ENCODE data around the gene COQ5. TPM values are rescaled to one million over a fixed set of nuclear protein-coding genes. Genes with fewer than 3 reads are reported as not detected.

The COQ5 gene
- total RNA-seq, 3 donors from 2014 or later, result 26.2 to 33.0 (median 26.5) TPM

GRCh38 chr12:120496413-120497340 lies 32.3 kb downstream of the COQ5 start:
- Histone ChIP-seq H3K4me1 (peaks cover 0 to 3% of the 10 kb centered on the region in 2 donors), H3K36me3 (no peaks in the 10 kb centered on the region), H3K27me3 (no peaks in the 10 kb centered on the region), H3K4me3 (peak overlapping the region; percentile 67 to 98 (median 77)), H3K9me3 (no peaks in the 10 kb centered on the region), H3K27ac (peak overlapping the region; percentile 87 to 92)
- intact Hi-C loops (cut with DNase I; ENCODE audit: low total_unique reads), result no loop called here
- TF ChIP-seq CTCF (IDR thresholded peaks at IDR 0.05), result no peak
- no peak for TF ChIP-seq POLR2A (IDR thresholded peaks at IDR 0.05)
- no peak for TF ChIP-seq POLR2AphosphoS5 (IDR thresholded peaks at IDR 0.05)
- peak; percentile 45 to 55 for DNase-seq (ENCODE audit: low spot score in 2 of 2)

GRCh38 chr12:120495731-120496412 lies 33.1 kb downstream of the COQ5 start, which contains the start of gene DYNLL1:
TSS of gene DYNLL1 (plus strand) at chr12:120496113. CDS start at chr12:120496422, 309 bp downstream.
- Histone ChIP-seq H3K36me3 (no peaks in the 10 kb centered on the region), H3K27me3 (no peaks in the 10 kb centered on the region), H3K9me3 (no peaks in the 10 kb centered on the region), H3K4me3 (peak within 1 kb of the TSS; percentile 67 to 98 (median 77)), H3K27ac (peak within 1 kb of the TSS; percentile 87 to 92), H3K4me1 (peaks cover 0 to 3% of the 10 kb centered on the region in 2 donors)
- TF ChIP-seq POLR2A (IDR thresholded peaks at IDR 0.05), result peak; percentile 80
- TF ChIP-seq POLR2AphosphoS5 (IDR thresholded peaks at IDR 0.05), result peak; percentile 77 to 87 (median 86)
- peak in 2 of 3 donors; percentile 11 to 25 for TF ChIP-seq CTCF (IDR thresholded peaks at IDR 0.05)
- DNase-seq (ENCODE audit: low spot score in 2 of 2), result peak; percentile 96
- intact Hi-C loops (cut with DNase I; ENCODE audit: low total_unique reads), result no loop called here

GRCh38 chr12:120495186-120495730 lies 33.7 kb downstream of the COQ5 start:
- Histone ChIP-seq H3K36me3 (no peaks in the 10 kb centered on the region), H3K9me3 (no peaks in the 10 kb centered on the region), H3K4me3 (peak overlapping the region; percentile 67 to 98 (median 77)), H3K4me1 (peaks cover 0 to 3% of the 10 kb centered on the region in 2 donors), H3K27ac (peak overlapping the region; percentile 87 to 92), H3K27me3 (no peaks in the 10 kb centered on the region)
- TF ChIP-seq POLR2A (IDR thresholded peaks at IDR 0.05), result no peak
- TF ChIP-seq CTCF (IDR thresholded peaks at IDR 0.05), result no peak
- TF ChIP-seq POLR2AphosphoS5 (IDR thresholded peaks at IDR 0.05), result no peak
- intact Hi-C loops (cut with DNase I; ENCODE audit: low total_unique reads), result no loop called here
- DNase-seq (ENCODE audit: low spot score in 2 of 2), result no peak

GRCh38 chr12:120490833-120491512 lies 38.0 kb downstream of the COQ5 start:
- intact Hi-C loops (cut with DNase I; ENCODE audit: low total_unique reads), result no loop called here
- no peak overlapping the region for H3K4me3 ChIP-seq
- H3K27ac ChIP-seq, result no peak overlapping the region

More at GRCh38 chr12:120490833-120491512, 38.0 kb downstream of the COQ5 start:
- no peak for TF ChIP-seq CTCF (IDR thresholded peaks at IDR 0.05)
- no peak for TF ChIP-seq POLR2A (IDR thresholded peaks at IDR 0.05)
- no peaks in the 10 kb centered on the region for H3K36me3 ChIP-seq
- H3K4me1 ChIP-seq, result no peaks in the 10 kb centered on the region
- DNase-seq (ENCODE audit: low spot score in 2 of 2), result no peak
- no peaks in the 10 kb centered on the region for H3K27me3 ChIP-seq
- H3K9me3 ChIP-seq, result no peaks in the 10 kb centered on the region

Data from breast epithelium (tissue), 4 donors.